NOMO-1 treated with DMSO at 0.1 percent for 48 hours (cell line): ENCODE measurements around the gene KRT1.

Experiments
- DNase-seq: peaks from one replicate; lab custom pipeline; 2025; ENCODE audit not compliant: unreplicated experiment; lab: John Stamatoyannopoulos, UW

The KRT1 gene

DNA sequence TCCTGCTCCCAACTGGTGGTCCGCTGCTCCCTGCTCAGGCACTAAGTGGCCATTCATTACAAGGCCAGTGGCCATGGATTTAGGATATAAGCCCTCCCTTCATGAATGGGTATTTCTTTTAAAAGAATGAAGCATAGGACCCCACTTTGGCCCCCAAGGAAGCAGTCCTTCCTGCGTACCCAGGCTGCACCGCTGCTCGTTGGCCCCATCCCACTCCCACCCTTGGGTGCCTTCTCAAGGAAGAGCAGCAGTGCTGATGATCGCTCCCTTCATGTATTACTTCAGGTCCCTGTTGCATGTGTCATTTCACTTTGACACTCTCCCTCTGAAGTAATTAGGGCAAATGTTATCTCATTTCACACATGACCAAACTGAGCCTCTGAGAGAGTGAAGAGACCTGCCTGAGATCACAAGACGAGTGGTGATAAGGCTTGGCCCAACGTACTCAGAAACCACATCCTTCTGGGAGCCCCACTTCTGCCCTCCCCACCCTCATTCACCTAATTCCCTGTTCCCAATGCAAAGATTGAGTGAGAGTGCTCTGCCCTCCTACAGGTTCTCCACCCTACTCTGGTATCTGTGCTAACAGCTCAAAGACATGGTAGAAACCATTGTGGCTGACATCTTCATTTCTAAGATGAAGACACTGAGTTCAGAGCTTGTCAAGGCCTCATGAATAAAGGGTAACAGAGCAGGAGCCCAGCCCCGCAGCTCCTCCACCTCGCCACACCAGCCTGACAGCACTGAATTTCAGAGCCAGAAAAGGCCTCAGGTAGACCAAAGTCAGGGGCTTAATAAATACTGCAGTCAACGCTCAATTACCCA, 17.9 kb downstream of the KRT1 start:
- DNase-seq: no peak

DNA sequence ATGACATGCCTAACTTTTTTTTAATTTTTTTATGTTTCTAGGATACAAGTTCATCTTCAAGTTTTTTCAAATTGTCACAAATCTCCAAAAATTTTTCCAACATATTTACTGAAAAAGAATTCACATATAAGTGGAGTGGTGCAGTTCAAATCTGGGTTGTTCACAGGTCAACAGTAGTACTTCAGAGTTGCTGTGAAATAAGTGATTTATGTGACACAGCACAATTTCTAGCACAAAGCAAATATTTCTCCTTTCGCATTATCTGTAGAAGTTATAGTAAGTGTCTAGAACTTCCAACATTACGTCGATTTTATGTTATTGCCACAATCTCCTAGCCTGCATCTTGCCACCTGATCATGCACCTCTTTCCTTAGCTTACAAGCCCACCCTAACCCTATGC, 18.5 kb downstream of the KRT1 start:
- DNase-seq: no peak

GRCh38 chr12:52660934-52661499, 19.2 kb downstream of the KRT1 start:
- DNase-seq: no peak

GRCh38 chr12:52659951-52660350, 20.3 kb downstream of the KRT1 start:
- DNase-seq: no peak

DNA sequence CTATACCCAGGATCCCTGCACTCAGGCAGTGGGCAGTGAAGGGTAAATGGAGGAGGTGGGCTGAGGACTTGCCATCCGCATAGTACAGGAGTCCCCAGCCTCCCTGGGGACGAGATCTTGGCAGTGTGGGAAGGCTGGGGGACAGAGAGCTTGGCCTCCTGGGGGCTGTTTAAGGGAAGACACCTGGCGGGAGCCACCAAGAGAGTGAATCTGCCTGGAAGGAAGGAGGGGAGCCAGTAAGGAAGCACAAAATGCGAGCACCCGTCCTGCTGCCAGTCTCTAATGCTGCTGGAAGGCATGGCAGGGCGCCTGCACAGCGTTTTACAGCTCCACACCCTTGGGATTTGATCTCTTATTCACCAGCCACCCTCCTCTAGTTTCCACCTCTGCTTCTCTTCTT, 20.8 kb downstream of the KRT1 start:
- DNase-seq: no peak

DNA sequence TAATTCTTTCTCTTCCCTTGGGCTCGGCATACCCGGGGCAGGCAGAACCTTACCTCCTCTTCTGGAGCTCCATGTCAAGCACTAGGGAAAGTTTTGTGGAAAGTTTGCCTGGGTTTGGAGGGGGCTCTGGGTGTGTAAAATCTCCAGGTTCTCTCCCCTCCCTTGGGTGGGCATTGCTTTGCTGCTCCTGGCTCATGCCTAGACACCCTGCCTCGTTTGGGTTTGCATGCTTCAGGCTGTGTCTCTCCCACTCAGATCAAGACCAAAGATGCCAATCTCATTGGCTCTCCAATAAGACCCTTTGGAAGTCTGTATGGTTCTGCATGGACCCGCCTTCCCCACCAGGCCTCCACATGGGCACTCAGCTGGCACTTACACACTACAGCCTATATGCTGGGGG, 22.0 kb downstream of the KRT1 start:
- DNase-seq: no peak

- DNase-seq: no peak
Observed at GRCh38 chr12:52657250-52657902, 22.8 kb downstream of the KRT1 start.

DNA sequence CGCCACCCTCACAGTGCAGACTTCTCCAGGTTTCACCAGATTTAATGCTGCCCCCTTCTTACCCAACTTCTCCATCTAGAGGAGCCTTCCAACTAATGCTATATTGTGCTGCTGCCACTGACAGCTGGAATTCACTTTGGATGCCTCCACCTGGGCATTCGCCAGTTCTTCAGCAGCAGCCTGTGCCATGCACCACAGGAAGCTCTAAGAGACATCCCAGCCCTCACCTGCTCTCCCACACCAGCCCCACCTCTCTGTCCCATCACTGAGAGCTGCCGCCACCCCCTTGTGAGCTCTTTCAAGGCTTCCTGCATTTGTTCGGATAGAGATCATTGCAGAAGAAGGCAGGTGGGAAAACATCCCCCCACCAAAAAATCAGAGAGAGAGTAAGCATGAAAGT, 23.6 kb downstream of the KRT1 start:
- DNase-seq: no peak

- no peak for DNase-seq
Observed at GRCh38 chr12:52655720-52656124, 24.5 kb downstream of the KRT1 start.

DNA sequence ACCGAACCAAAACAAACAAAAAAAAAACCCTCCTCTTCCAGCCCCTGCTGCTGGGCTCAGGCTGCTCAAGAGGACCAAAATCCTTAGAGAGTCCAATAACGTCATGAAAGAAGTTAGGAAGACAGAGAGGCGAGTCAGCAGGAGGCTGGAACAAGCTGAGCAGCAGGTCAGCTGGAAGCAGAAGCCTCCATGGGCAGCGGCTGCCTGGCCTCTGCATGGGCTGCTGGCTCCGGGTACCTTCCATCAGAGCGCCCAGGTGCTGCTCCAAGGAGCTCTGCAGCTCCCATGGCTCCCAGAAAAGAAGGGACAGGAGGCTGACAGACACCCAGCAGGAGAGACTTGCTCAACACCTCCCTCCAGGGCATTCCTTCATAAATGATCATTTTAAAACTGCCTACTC, 25.0 kb downstream of the KRT1 start:
- no peak for DNase-seq

DNA sequence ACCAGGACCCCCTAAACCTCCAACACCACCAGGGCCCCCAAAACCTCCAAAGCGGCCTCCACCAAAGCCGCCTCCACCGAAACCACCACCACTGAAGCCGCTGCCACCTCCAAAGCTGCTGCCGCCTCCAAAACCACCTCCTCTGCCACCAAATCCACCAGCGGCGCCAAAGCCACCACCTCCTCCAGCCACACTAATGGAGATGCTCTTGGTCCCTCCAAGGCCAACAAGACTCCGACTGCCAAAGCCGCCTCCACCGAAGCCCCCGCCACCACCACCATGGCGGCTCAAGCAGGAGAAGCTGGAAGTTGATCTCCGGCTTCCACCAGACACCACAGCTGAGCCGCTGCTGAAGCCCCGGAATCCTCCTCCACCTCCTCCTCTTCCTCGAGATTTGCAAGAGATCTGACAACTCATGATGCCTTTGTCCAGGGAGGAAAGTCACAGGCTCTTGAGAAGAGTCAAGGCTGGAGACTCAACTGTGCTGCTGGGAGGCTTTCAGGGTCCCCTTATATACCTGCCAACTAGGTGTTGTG, 28.4 kb downstream of the KRT1 start, which contains the start of gene KRT2:
Gene KRT2 (minus strand): TSS at position 486 of the 536 bp plus-strand sequence. CDS start 69 bp downstream, at position 417.
- DNase-seq: no peak

- no peak for DNase-seq
Observed at GRCh38 chr12:52650520-52651081, 29.6 kb downstream of the KRT1 start.

DNA sequence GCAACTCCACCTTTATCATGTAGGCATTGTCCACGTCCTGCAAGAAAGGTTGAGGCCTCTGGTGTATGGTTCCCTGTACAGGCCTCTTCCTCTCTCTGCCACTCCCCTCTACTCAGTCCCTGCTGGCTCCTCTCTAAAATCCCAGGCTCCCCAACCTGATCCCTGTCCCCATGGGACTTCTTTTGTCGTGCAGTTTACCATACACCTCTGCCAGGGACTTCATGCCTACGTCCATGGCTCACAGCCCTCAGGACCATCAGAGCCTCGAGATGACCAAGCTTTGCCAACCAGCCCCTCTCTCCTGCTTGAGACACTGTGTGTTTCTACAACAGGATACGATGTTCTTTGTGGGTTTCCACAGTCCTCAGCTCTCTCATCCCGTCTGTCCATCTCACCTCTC, 31.1 kb downstream of the KRT1 start:
- no peak for DNase-seq

DNA sequence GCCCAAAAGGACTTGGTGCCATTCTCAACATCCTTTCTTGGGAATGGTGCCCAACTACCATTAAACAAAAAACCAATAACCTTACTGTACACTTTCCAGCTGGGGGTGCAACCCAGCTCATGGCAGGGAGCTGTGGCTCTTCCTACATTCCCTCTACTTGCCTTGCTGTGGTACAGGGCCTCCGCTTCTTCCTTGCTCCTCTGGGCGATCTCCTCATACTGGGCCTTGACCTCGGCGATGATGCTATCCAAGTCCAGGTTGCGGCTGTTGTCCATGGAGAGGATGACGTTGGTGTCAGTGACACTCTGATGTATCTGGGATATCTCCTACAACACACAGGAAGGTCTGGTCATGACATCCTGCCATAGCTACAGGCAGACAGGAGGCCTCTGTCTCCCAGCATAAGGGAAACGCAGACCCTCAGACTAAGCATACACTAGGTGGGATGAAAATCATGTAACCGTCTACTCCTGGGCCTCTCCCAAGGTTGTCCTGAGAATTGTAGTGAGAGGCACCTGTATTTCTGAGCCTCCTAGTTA, 32.1 kb downstream of the KRT1 start:
- no peak for DNase-seq

- DNase-seq: no peak
Observed at GRCh38 chr12:52647601-52648000, 32.6 kb downstream of the KRT1 start.

GRCh38 chr12:52646613-52647012, 33.6 kb downstream of the KRT1 start:
- DNase-seq: no peak

GRCh38 chr12:52645982-52646381, 34.2 kb downstream of the KRT1 start:
- DNase-seq: no peak

GRCh38 chr12:52645120-52645761, 35.0 kb downstream of the KRT1 start:
- no peak for DNase-seq

DNA sequence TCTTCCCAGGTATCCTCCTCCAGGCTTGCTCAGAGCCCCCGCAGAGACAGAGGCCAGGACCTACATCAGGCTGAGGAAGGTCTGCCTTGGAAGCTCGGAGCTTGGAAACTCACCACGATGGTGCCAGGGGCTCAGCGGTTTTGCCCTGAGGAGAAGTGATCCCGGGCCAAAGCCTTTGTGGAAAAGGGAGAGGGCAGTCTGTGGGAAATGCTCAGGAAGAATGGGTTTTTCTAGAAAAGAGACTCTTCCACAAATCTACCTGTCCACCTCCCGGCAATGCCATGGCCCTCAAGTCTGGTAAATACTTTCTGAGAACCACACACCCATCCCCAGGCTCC, 36.2 kb downstream of the KRT1 start:
- no peak for DNase-seq

DNA sequence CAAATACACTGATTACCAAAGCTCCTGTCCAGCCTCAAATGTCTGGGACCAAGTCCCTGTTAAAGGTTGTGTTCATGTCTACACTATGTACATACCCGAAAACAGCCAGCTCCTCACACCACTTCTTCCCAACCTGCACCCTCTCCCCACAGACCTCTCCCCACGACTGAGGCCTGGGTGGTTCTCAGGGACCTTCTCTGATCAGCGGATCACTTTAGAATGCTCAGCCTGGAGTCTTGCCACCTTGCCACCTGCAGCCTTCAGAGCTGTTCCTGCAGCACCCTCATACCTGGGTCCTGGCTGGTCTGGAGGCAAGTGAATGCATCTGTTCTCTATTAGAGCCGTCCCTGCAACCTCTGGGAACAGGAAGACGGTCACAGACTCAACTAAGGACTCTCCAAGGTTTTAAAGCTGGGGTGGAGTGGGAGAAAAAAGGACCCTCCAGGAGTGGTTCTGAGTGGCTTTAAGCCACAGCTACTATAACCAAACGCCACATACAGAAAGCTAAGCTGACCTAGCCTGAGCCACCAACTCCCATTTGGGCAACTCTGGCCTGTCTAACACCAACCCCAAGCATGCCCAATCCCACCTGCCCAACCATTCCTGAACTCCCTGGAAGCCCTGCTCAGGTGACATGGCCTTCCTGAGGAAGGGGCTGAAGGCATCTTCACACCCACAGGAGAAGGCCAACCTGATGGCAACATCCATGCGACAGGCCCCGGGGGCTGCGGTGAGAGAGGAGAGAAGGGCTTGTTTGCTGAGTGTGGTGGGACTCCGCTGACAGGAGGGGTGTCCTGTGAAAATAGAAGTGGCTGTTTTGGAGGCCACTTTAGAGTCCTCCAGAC, 36.8 kb downstream of the KRT1 start:
- DNase-seq: no peak
